ENCODE data around the gene KLHL24.
"Not testable (repeated sequence)": the region's sequence is repeated elsewhere in the genome, so short reads cannot be mapped to it uniquely, and the experiment has no call there.

KLHL24 gene

DNA sequence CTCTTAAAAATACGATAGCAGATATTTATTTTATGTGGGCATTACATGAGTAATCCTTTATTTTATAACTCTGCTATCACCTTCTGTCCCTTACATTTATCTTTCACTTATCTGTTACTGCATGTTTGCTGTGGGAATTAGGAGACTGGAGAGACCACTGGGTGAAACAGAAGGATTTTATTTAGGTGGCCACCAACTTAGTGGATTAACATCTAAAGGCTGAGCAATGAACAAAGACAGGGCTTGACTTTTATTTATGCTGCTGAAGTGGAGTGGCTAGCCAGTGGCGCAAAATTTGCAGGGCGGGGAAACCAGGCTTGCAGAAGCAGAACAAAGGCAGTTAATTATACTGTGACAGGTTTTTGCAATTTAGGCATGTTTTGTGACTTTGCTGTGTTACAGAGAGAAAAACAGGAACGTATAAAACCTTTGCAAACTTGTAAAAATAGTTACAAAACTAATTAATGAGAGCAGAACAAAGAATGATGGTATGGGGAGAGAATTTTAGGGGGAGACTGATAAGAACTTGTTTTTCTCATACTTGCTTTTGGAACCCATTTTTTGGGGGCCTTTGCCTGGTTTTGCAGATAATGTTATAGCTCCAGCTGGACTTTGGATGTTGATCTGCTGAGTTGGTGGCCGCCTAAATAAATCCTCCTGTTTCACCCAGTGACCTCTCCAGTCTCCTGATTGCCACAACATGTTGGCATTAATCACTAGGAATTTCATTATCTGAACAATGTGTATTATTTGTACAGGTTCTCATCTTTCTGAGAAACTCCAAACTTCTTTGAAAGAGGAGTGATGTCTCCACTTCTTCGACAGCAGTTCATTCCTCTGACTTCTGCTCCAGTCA lies 18.0 kb downstream of the KLHL24 start:
- no peak overlapping the region for H3K4me3 ChIP-seq (ENCODE audit: low read length)
- no peak for DNase-seq (ENCODE audit: low read depth)
- TF ChIP-seq, protein P1, sequence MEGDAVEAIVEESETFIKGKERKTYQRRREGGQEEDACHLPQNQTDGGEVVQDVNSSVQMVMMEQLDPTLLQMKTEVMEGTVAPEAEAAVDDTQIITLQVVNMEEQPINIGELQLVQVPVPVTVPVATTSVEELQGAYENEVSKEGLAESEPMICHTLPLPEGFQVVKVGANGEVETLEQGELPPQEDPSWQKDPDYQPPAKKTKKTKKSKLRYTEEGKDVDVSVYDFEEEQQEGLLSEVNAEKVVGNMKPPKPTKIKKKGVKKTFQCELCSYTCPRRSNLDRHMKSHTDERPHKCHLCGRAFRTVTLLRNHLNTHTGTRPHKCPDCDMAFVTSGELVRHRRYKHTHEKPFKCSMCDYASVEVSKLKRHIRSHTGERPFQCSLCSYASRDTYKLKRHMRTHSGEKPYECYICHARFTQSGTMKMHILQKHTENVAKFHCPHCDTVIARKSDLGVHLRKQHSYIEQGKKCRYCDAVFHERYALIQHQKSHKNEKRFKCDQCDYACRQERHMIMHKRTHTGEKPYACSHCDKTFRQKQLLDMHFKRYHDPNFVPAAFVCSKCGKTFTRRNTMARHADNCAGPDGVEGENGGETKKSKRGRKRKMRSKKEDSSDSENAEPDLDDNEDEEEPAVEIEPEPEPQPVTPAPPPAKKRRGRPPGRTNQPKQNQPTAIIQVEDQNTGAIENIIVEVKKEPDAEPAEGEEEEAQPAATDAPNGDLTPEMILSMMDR (conservative IDR thresholded peaks at IDR 0.05; ENCODE audit: low read depth, low read length), result no peak

DNA sequence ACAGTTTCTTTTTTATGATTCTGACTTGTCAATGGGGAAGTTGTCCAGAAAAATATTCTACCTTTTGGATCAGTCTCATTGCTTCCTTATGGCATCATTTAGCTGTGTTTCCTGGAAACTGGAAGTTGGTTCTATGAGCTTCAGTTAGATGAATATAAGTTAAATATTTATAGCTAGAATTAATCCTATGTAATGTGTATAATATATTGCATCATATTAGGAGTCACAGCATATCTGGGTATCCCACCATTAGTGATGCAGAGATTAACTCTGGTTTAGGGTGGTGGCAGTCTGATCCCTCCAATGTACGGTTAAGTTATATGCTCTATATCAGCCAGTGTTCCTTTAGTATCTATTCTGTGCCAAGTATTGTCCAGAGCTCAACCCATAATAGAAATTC lies 19.3 kb downstream of the KLHL24 start:
- TF ChIP-seq, protein P1 (conservative IDR thresholded peaks at IDR 0.05; ENCODE audit: low read depth, low read length), result no peak
- DNase-seq (ENCODE audit: low read depth), result no peak

DNA sequence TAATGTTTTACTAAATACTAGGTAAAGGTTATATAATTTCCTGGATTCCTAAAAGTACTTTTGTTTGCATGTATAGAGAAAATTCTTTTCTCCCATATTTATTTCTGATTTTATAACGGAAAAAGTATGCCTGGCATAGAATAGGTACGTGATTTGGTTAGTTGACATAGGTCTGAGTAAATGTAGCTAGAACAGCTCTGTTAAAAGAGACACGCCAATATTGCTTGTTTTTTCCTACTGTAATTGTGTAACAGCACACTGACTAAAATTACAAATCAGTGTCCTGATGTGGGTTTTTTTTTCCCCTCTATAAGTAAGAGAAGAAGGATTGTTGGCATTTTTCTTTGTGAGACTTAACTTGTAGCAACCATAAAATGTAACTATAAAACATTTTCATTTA lies 26.7 kb downstream of the KLHL24 start:
- TF ChIP-seq, protein P1 (conservative IDR thresholded peaks at IDR 0.05; ENCODE audit: low read depth, low read length), result no peak
- no peak overlapping the region for H3K4me3 ChIP-seq (ENCODE audit: low read length)
- no peak for DNase-seq (ENCODE audit: low read depth)

More for the DNA sequence above, 19.3 kb downstream of the KLHL24 start:
- H3K4me3 ChIP-seq (ENCODE audit: low read length), result no peak overlapping the region

DNA sequence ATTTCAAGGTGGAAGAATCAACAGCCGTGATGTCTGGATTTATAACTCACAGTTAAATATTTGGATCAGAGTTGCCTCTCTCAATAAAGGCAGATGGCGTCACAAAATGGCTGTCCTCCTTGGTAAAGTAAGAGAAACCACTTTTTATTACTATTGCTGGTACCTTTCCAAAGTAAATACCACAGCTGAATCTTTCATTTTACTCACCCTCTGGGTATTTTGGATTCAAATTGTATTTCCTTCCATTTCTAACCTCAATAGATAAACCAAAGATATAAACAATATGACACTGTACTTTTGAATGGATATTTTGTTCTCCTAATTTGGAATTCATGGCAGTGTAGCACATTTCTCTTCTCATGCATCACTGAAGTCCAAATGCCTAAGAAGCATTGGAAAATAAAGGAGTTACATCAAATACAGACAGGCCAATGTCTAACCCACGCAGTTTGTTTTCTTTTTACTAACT lies 29.5 kb downstream of the KLHL24 start:
- no peak for DNase-seq (ENCODE audit: low read depth)
- TF ChIP-seq, protein P1 (conservative IDR thresholded peaks at IDR 0.05; ENCODE audit: low read depth, low read length), result no peak
- no peak overlapping the region for H3K4me3 ChIP-seq (ENCODE audit: low read length)

DNA sequence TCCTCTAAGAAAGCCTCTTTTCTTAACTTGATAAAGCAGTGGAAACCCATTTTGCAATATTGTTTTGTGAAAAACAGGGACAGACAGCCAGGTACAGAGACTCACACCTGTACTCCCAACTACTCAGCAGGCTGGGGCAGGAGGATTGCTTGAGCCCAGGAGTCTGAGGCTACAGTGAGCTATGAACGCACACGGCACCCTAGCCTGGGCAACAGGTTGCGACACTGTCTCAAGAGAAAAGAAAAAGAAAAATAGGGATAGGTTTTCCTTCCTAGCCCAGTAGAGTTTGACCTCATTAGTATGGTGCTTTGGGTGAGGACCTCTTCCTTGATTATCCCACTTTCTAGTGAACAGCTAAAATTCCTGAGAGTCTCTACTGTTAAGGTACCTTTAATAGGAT lies 44.6 kb downstream of the KLHL24 start:
- TF ChIP-seq, protein P1 (conservative IDR thresholded peaks at IDR 0.05; ENCODE audit: low read depth, low read length), result no peak
- no peak for DNase-seq (ENCODE audit: low read depth)
- no peak overlapping the region for H3K4me3 ChIP-seq (ENCODE audit: low read length)

DNA sequence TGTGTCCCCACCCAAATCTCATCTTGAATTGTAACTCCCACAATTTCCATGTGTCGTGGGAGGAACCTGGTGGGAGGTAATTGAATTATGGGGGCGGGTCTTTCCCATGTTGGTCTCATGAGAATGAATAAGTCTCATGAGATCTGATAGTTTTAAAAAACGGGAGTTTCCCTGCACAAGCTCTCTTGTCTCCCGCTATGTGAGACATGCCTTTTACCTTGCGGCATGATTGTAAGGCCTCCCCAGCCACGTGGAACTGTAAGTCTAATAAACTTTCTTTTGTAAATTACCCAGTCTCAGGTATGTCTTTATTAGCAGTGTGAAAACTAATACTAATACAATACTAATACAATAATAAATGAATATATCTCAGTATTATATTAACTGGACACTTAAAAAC lies 52.3 kb downstream of the KLHL24 start:
- no peak for DNase-seq (ENCODE audit: low read depth)
- H3K4me3 ChIP-seq (ENCODE audit: low read length), result no peak overlapping the region
- TF ChIP-seq, protein P1 (conservative IDR thresholded peaks at IDR 0.05; ENCODE audit: low read depth, low read length), result no peak

DNA sequence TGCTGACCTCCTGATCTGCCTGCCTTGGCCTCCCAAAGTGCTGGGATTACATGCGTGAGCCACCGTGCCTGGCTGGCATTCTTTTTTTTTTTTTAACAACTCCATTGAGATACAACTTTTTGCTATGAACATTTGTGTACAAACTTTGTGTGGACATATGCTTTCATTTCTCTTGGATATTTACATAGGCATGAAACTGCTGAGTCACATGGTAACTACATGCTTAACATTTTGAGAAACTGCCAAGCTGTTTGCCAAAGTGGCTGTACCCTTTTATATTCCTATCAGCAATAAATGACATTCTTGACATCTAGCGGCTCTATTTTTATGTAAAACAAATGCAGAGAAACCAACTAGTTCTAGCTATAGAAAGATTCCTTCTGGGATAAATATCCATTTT lies 53.5 kb downstream of the KLHL24 start:
- TF ChIP-seq, protein P1 (conservative IDR thresholded peaks at IDR 0.05; ENCODE audit: low read depth, low read length), result no peak
- DNase-seq (ENCODE audit: low read depth), result no peak
- no peak overlapping the region for H3K4me3 ChIP-seq (ENCODE audit: low read length)

DNA sequence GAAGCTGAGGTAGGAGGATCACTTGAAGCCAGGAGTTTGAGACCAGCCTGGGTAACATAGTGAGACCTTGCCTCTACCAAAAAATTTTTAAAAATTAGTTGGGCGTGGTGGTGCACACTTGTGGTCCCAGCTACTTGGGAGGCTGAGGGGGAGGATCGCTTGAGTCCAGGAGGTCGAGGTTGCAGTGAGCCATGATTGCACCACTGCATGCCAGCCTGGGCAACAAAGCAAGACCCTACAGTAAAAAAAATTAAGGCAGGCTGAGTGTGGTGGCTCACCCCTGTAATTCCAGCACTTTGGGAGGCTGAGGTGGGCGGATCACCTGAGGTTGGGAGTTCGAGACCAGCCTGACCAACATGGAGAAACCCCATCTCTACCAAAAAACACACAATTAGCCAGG lies 54.2 kb downstream of the KLHL24 start:
- not testable (repeated sequence) for DNase-seq (ENCODE audit: low read depth); H3K4me3 ChIP-seq (ENCODE audit: low read length)
